Measurements from ENCODE around the gene GARIN5B.

GARIN5B gene

GRCh38 chr19:55366790-55367189, 3.7 kb upstream of the GARIN5B start:
- peaks cover 20% of the 10 kb centered on the region for H3K4me1 Mint-ChIP-seq
- H3K27ac Mint-ChIP-seq = no peak overlapping the region
- H3K27me3 Mint-ChIP-seq = peaks cover 53% of the 10 kb centered on the region
- H3K4me3 Mint-ChIP-seq = no peak overlapping the region
- no peak for ATAC-seq
- no peaks in the 10 kb centered on the region for H3K9me3 Mint-ChIP-seq
- DNase-seq = no peak

- Mint-ChIP-seq H3K4me3 (no peak overlapping the region), H3K27ac (peak overlapping the region in 1 of 2 donors; percentile 90), H3K9me3 (no peaks in the 10 kb centered on the region), H3K4me1 (peaks cover 18% of the 10 kb centered on the region), H3K27me3 (peaks cover 44% of the 10 kb centered on the region)
- no peak for ATAC-seq
- DNase-seq = no peak
Observed at GRCh38 chr19:55365964-55366363, 2.9 kb upstream of the GARIN5B start.

- ATAC-seq (no peak), DNase-seq (no peak)
- H3K4me1 Mint-ChIP-seq = peaks cover 11% of the 10 kb centered on the region
- H3K9me3 Mint-ChIP-seq = no peaks in the 10 kb centered on the region
- no peak overlapping the region for H3K4me3 Mint-ChIP-seq
- H3K27me3 Mint-ChIP-seq = peaks cover 37% of the 10 kb centered on the region
- no peak overlapping the region for H3K27ac Mint-ChIP-seq
Observed at GRCh38 chr19:55365245-55365644, 2.2 kb upstream of the GARIN5B start.

- Mint-ChIP-seq H3K4me3 (no peak overlapping the region), H3K9me3 (no peaks in the 10 kb centered on the region), H3K27me3 (peaks cover 15% of the 10 kb centered on the region), H3K4me1 (no peaks in the 10 kb centered on the region), H3K27ac (no peak overlapping the region)
- DNase-seq (no peak), ATAC-seq (no peak)
Observed at GRCh38 chr19:55362174-55362989, 678 bp downstream of the GARIN5B start.

- H3K4me3 Mint-ChIP-seq = no peak overlapping the region
- no peak overlapping the region for H3K27ac Mint-ChIP-seq
- peaks cover 17% of the 10 kb centered on the region for H3K27me3 Mint-ChIP-seq
Observed at GRCh38 chr19:55360902-55361301, 2.2 kb downstream of the GARIN5B start.

GRCh38 chr19:55358943-55359908, 3.8 kb downstream of the GARIN5B start:
- Mint-ChIP-seq H3K9me3 (no peaks in the 10 kb centered on the region), H3K27ac (no peak overlapping the region), H3K4me3 (no peak overlapping the region), H3K27me3 (peaks cover 28% of the 10 kb centered on the region), H3K4me1 (peaks cover 6% of the 10 kb centered on the region)
- no peak for ATAC-seq
- DNase-seq = no peak

More at GRCh38 chr19:55360902-55361301, 2.2 kb downstream of the GARIN5B start:
- ATAC-seq = no peak
- Mint-ChIP-seq H3K4me1 (no peaks in the 10 kb centered on the region), H3K9me3 (no peaks in the 10 kb centered on the region)
- no peak for DNase-seq

GRCh38 chr19:55358493-55358892, 4.6 kb downstream of the GARIN5B start:
- no peaks in the 10 kb centered on the region for H3K9me3 Mint-ChIP-seq
- H3K4me1 Mint-ChIP-seq = peaks cover 14% of the 10 kb centered on the region
- ATAC-seq = no peak
- H3K27ac Mint-ChIP-seq = no peak overlapping the region
- no peak overlapping the region for H3K4me3 Mint-ChIP-seq
- peaks cover 36% of the 10 kb centered on the region for H3K27me3 Mint-ChIP-seq
- DNase-seq = no peak

GRCh38 chr19:55355213-55355821, 7.7 kb downstream of the GARIN5B start:
- ATAC-seq (no peak), DNase-seq (no peak)
- peaks cover 39% of the 10 kb centered on the region for H3K4me1 Mint-ChIP-seq
- H3K27me3 Mint-ChIP-seq = peaks cover 63% of the 10 kb centered on the region
- H3K4me3 Mint-ChIP-seq = no peak overlapping the region
- H3K27ac Mint-ChIP-seq = no peak overlapping the region
- no peaks in the 10 kb centered on the region for H3K9me3 Mint-ChIP-seq

- H3K27me3 Mint-ChIP-seq = peaks cover 63% of the 10 kb centered on the region
- H3K4me1 Mint-ChIP-seq = peaks cover 39% of the 10 kb centered on the region
- no peak for ATAC-seq
- no peak for DNase-seq
- peak within 1 kb of the TSS; percentile 75 to 84 for H3K4me3 Mint-ChIP-seq
- H3K9me3 Mint-ChIP-seq = no peaks in the 10 kb centered on the region
- peak within 1 kb of the TSS in 1 of 2 donors; percentile 22 for H3K27ac Mint-ChIP-seq
Observed at GRCh38 chr19:55354698-55355212, 8.3 kb downstream of the GARIN5B start, which contains the start of gene COX6B2. Gene COX6B2 (minus strand): TSS chr19:55354719. CDS start chr19:55354521, 198 bp downstream.

GRCh38 chr19:55353803-55354697, 9.0 kb downstream of the GARIN5B start:
- Mint-ChIP-seq H3K4me1 (peaks cover 39% of the 10 kb centered on the region), H3K4me3 (peak overlapping the region; percentile 75 to 84), H3K27ac (peak overlapping the region in 1 of 2 donors; percentile 22), H3K9me3 (no peaks in the 10 kb centered on the region), H3K27me3 (peaks cover 63% of the 10 kb centered on the region)
- peak; percentile 67 for ATAC-seq
- DNase-seq = peak; percentile 40 to 60

- Mint-ChIP-seq H3K27me3 (peaks cover 63% of the 10 kb centered on the region), H3K4me1 (peaks cover 39% of the 10 kb centered on the region), H3K27ac (peak overlapping the region in 1 of 2 donors; percentile 10), H3K9me3 (no peaks in the 10 kb centered on the region), H3K4me3 (peak overlapping the region; percentile 75 to 84)
- peak; percentile 16 for ATAC-seq
- DNase-seq = no peak
Observed at GRCh38 chr19:55353356-55353802, 9.7 kb downstream of the GARIN5B start.

GRCh38 chr19:55352549-55353145, 10.4 kb downstream of the GARIN5B start:
- peak overlapping the region; percentile 75 to 84 for H3K4me3 Mint-ChIP-seq
- DNase-seq (no peak), ATAC-seq (no peak)
- H3K27me3 Mint-ChIP-seq = peaks cover 62% of the 10 kb centered on the region
- no peaks in the 10 kb centered on the region for H3K9me3 Mint-ChIP-seq
- peak overlapping the region in 1 of 2 donors; percentile 74 for H3K27ac Mint-ChIP-seq
- H3K4me1 Mint-ChIP-seq = peaks cover 39% of the 10 kb centered on the region

GRCh38 chr19:55352040-55352439, 11.0 kb downstream of the GARIN5B start:
- no peak overlapping the region for H3K4me3 Mint-ChIP-seq

More at GRCh38 chr19:55352040-55352439, 11.0 kb downstream of the GARIN5B start:
- no peak for DNase-seq
- ATAC-seq = no peak
- no peaks in the 10 kb centered on the region for H3K9me3 Mint-ChIP-seq
- peaks cover 39% of the 10 kb centered on the region for H3K4me1 Mint-ChIP-seq
- H3K27ac Mint-ChIP-seq = no peak overlapping the region
- H3K27me3 Mint-ChIP-seq = peaks cover 56% of the 10 kb centered on the region
